Smooth muscle cell of the pulmonary artery (primary cell): Measurements from ENCODE around the gene ABRAXAS1. TPM values are rescaled to one million over a fixed set of nuclear protein-coding genes. Genes with fewer than 3 reads are reported as not detected.

Source experiments
- total RNA-seq: library from RNA; depleted of rRNA; stranded (reverse); fragments of >200 nt; gene quantifications from 2 replicates; pipeline ENCODE4 v1.2.3, GENCODE V29; 2014

ABRAXAS1 gene
- 14.3 and 17.8 TPM in 2 replicates for total RNA-seq

GRCh38 chr4:83484500-83485461 is at the start of gene ABRAXAS1:
Gene ABRAXAS1 (minus strand): TSS chr4:83485100. CDS start chr4:83485072, 28 bp downstream.

GRCh38 chr4:83455281-83456183 is 29.4 kb downstream of the ABRAXAS1 start, which contains the start of the genes HELQ and MRPS18C:
Gene HELQ (minus strand): TSS chr4:83455823. CDS start chr4:83455693, 130 bp downstream.
Gene MRPS18C (plus strand): TSS chr4:83456058. CDS start chr4:83456078, 20 bp downstream.

Other genes with a start within 250 kb of the ABRAXAS1 start
- gene COQ2, start 200.3 kb downstream of the ABRAXAS1 start, total RNA-seq, result 6.9 and 10.6 TPM in 2 replicates
- gene HPSE, start 150.3 kb downstream of the ABRAXAS1 start, total RNA-seq, result 0.13 and 0.33 TPM in 2 replicates
- gene HELQ, start 29.3 kb downstream of the ABRAXAS1 start, total RNA-seq, result 13.1 and 13.9 TPM in 2 replicates
- 9.7 and 15.1 TPM in 2 replicates for gene MRPS18C, start 29.0 kb downstream of the ABRAXAS1 start, total RNA-seq
- 0.72 and 14.1 TPM in 2 replicates for gene GPAT3, start 51.0 kb upstream of the ABRAXAS1 start, total RNA-seq